H1 (cell line): Measurements from ENCODE around the gene TMPRSS13.
A peak's percentile ranks its signal among the peaks of the same experiment; 100 is the strongest.

Source experiments
- CEBPB ChIP-seq: IDR thresholded peaks from 2 replicates; pipeline ENCODE4 v1.6.1; 2012; ENCODE audit warnings: low read depth, low read length
- EP300 ChIP-seq, 2 experiments: IDR thresholded peaks; 1 replicate in 1 of 2; 2 replicates in 1 of 2; pipeline ENCODE4 v1.6.1; 2011 to 2012; ENCODE audit warnings: low read depth in 2 of 2, low read length in 2 of 2, mild to moderate bottlenecking in 2 of 2, borderline replicate concordance in 1 of 2, inconsistent platforms in 1 of 2, moderate library complexity in 1 of 2
- NRF1 ChIP-seq: IDR thresholded peaks from 2 replicates; pipeline ENCODE4 v1.6.1; 2011; ENCODE audit warnings: mild to moderate bottlenecking, low read depth, low read length, improper control_type of control experiment
- POLR2AphosphoS5 ChIP-seq: IDR thresholded peaks from 2 replicates; pipeline ENCODE4 v1.6.1; 2011; ENCODE audit warnings: low read depth, low read length
- RNF2 ChIP-seq: fragments of 200-900, 300-1000 bp; sonication (generic); IDR thresholded peaks from 2 replicates; pipeline ENCODE4 v1.7.1; 2016; ENCODE audit warnings: borderline replicate concordance, low read depth, mild to moderate bottlenecking, antibody characterized with exemption, low read length; ENCODE audit not compliant: poor library complexity, severe bottlenecking; ENCODE audit errors: missing control alignments
- SP1 ChIP-seq: IDR thresholded peaks from 2 replicates; pipeline ENCODE4 v1.6.1; 2011; ENCODE audit warnings: low read depth, low read length
- TF ChIP-seq, protein P1 (sequence below), 3 experiments: IDR thresholded peaks; 1 replicate in 2 of 3; 2 replicates in 1 of 3; pipeline versions ENCODE4 v1.5.1 to v1.6.1; 2011; ENCODE audit warnings: low read length in 3 of 3, mild to moderate bottlenecking in 3 of 3, inconsistent platforms in 2 of 3, low read depth in 1 of 3, moderate library complexity in 1 of 3; ENCODE audit not compliant: insufficient read depth in 1 of 3; ENCODE audit errors: control extremely low read depth in 1 of 3
- TF ChIP-seq, protein P2 (sequence below): IDR thresholded peaks from 2 replicates; pipeline ENCODE4 v1.6.1; 2012; ENCODE audit warnings: inconsistent platforms

DNA sequence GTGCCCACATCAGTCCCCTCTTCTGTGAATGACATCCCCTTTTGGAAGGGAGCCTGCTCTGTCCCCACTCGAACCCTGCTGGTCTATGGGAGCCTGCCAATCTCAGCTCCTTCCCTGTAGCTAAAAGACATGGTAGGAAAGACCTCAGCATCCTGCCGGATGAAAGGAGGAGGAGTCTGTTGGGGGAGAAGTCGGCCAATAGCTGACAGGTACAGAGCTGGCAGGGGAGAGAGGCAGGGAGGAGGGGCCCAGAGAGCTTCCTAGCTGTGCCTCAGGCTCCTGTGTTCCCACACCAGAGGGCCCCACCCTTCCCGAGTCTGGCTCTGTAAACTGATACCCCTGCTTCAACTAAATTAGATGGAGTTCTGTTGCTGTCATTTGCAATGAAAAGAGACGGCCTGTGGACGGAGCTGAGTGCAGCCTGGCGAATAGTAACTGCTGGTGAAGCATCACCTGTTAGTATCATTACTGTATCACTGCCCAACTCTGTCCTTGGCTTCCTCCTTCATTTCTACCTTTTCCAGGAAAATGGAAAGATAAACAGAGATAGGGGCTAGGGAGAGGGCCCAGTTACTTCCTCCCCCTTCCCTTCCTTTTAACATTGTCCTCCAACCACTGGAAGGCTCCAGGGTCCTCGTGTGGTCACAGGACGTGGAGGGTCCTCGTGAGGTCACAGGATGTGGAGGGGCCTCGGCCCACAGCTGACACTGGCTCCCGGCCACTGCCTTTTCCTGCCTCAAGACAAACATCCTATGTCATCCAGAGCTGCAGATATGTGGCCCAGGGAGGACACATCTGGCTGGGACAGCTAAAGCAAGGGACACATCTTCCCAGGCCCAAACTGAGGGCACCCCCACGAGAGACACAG, 67.8 kb downstream of the TMPRSS13 start:
- TF ChIP-seq, protein P1, sequence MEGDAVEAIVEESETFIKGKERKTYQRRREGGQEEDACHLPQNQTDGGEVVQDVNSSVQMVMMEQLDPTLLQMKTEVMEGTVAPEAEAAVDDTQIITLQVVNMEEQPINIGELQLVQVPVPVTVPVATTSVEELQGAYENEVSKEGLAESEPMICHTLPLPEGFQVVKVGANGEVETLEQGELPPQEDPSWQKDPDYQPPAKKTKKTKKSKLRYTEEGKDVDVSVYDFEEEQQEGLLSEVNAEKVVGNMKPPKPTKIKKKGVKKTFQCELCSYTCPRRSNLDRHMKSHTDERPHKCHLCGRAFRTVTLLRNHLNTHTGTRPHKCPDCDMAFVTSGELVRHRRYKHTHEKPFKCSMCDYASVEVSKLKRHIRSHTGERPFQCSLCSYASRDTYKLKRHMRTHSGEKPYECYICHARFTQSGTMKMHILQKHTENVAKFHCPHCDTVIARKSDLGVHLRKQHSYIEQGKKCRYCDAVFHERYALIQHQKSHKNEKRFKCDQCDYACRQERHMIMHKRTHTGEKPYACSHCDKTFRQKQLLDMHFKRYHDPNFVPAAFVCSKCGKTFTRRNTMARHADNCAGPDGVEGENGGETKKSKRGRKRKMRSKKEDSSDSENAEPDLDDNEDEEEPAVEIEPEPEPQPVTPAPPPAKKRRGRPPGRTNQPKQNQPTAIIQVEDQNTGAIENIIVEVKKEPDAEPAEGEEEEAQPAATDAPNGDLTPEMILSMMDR (IDR thresholded peaks at IDR 0.05; ENCODE audit: control extremely low read depth in 1 of 3, insufficient read depth in 1 of 3, low read depth in 1 of 3, low read length in 3 of 3): no peak
- TF ChIP-seq SP1 (peak; percentile 8; the same call in 1 of the 2 replicates), CEBPB (no peak), EP300 (IDR thresholded peaks at IDR 0.05; ENCODE audit: borderline replicate concordance in 1 of 2, low read depth in 2 of 2, low read length in 2 of 2) (no peak), NRF1 (no peak), RNF2 (no peak), POLR2AphosphoS5 (no peak)
- TF ChIP-seq, protein P2, sequence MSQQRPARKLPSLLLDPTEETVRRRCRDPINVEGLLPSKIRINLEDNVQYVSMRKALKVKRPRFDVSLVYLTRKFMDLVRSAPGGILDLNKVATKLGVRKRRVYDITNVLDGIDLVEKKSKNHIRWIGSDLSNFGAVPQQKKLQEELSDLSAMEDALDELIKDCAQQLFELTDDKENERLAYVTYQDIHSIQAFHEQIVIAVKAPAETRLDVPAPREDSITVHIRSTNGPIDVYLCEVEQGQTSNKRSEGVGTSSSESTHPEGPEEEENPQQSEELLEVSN: no peak
